Endothelial cell of umbilical vein (primary cell): ENCODE results near the gene CCDC85A. TPM values are rescaled to one million over a fixed set of nuclear protein-coding genes. Genes with fewer than 3 reads are reported as not detected.

ENCODE experiments used
- BruUV-seq: library from RNA; stranded (reverse); fragments of 400-500 nt; replicated peaks from 2 replicates; lab custom pipeline; 2021; lab: Mats Ljungman, UMichigan
- CTCF ChIA-PET: fragments of 300-600, 350-600 bp; sonication (Branson Sonifier 250); formaldehyde crosslinking; loops from one replicate; lab custom pipeline; 2021; ENCODE audit warnings: antibody characterized with exemption, inconsistent platforms; lab: Charles Lee
- POLR2A ChIA-PET: fragments of 300-600, 350-600 bp; sonication (Branson Sonifier 250); formaldehyde crosslinking; loops from one replicate; lab custom pipeline; 2021; ENCODE audit warnings: antibody characterized with exemption, inconsistent platforms; lab: Charles Lee
- DNase-seq: peaks from one replicate; pipeline ENCODE4 v3.0.0-alpha.2; 2011; ENCODE audit warnings: low read depth, low spot score
- FAIRE-seq: peaks from 2 replicates; lab custom pipeline; 2011; peaks lifted over from hg19 to GRCh38; lab: Jason Lieb, UNC
- H2AFZ ChIP-seq: 2 replicates; pipeline ENCODE4 v1.6.0; 2012; ENCODE audit warnings: low read depth, low read length, control low read depth, inconsistent platforms
- H3K27ac ChIP-seq: 2 replicates; pipeline ENCODE4 v1.5.1; 2011; ENCODE audit warnings: low read depth, mild to moderate bottlenecking, control low read depth, low read length, moderate library complexity; ENCODE audit not compliant: insufficient read depth
- H3K27me3 ChIP-seq, 2 experiments: 2 replicates each; pipeline versions ENCODE4 v1.6.0 to v1.6.1; 2011; ENCODE audit warnings: low read length in 2 of 2, mixed read lengths in 1 of 2; ENCODE audit not compliant: control insufficient read depth in 2 of 2, insufficient read depth in 2 of 2
- H3K36me3 ChIP-seq, 2 experiments: 2 replicates in 1 of 2; 3 replicates in 1 of 2; pipeline ENCODE4 v1.5.1; 2011; ENCODE audit warnings: low read length in 2 of 2, mild to moderate bottlenecking in 1 of 2, moderate library complexity in 1 of 2; ENCODE audit not compliant: control insufficient read depth in 2 of 2, insufficient read depth in 2 of 2; ENCODE audit errors: extremely low read depth in 1 of 2
- H3K4me1 ChIP-seq: 3 replicates; pipeline ENCODE4 v1.5.1; 2011; ENCODE audit warnings: mild to moderate bottlenecking, low read length; ENCODE audit not compliant: control insufficient read depth, insufficient read depth; ENCODE audit errors: extremely low read depth
- H3K4me2 ChIP-seq: 2 replicates; pipeline ENCODE4 v1.6.1; 2011; ENCODE audit warnings: low read length, control low read depth, mixed read lengths; ENCODE audit not compliant: insufficient read depth
- H3K4me3 ChIP-seq, 3 experiments: fragments of 200-600 bp in 1 of 3; sonication (generic), shearing (Covaris generic) in 1 of 3; replicated peaks in 1 of 3; 2 replicates each; pipeline ENCODE4 v1.5.1; 2011 to 2016; ENCODE audit warnings: control low read depth in 3 of 3, low read length in 3 of 3, mild to moderate bottlenecking in 2 of 3, inconsistent platforms in 1 of 3, low read depth in 1 of 3, moderate library complexity in 1 of 3; ENCODE audit not compliant: insufficient read depth in 1 of 3
- H3K79me2 ChIP-seq: 2 replicates; pipeline ENCODE4 v1.6.0; 2012; ENCODE audit warnings: low read length, inconsistent platforms; ENCODE audit not compliant: control insufficient read depth, insufficient read depth
- H3K9ac ChIP-seq: replicated peaks from 2 replicates; pipeline ENCODE3; 2011; ENCODE audit warnings: low read length, control low read depth; ENCODE audit not compliant: insufficient read depth; ENCODE audit errors: extremely low read depth
- H3K9me1 ChIP-seq: replicated peaks from 3 replicates; pipeline ENCODE4 v1.6.0; 2011; ENCODE audit warnings: mild to moderate bottlenecking, low read length; ENCODE audit not compliant: control insufficient read depth, insufficient read depth; ENCODE audit errors: extremely low read depth
- H3K9me3 ChIP-seq: replicated peaks from 2 replicates; pipeline ENCODE4 v1.5.1; 2012; ENCODE audit warnings: low read length, inconsistent platforms; ENCODE audit not compliant: control insufficient read depth, insufficient read depth
- H4K20me1 ChIP-seq: replicated peaks from 2 replicates; pipeline ENCODE3; 2011; ENCODE audit warnings: mild to moderate bottlenecking, low read length; ENCODE audit not compliant: control insufficient read depth, insufficient read depth; ENCODE audit errors: extremely low read depth
- CTCF ChIP-seq, 2 donors: IDR thresholded peaks; 1 replicate in 1 of 2; 2 replicates in 1 of 2; pipeline ENCODE4 v1.5.1; 2011; ENCODE audit warnings: low read length in 2 of 2, mild to moderate bottlenecking in 2 of 2, moderate library complexity in 2 of 2, control low read depth in 1 of 2, inconsistent platforms in 1 of 2, low read depth in 1 of 2; ENCODE audit not compliant: insufficient read depth in 1 of 2; ENCODE audit errors: extremely low read depth in 1 of 2
- EZH2 ChIP-seq: IDR thresholded peaks from 2 replicates; pipeline ENCODE4 v1.6.1; 2012; ENCODE audit warnings: borderline replicate concordance, low read depth, mild to moderate bottlenecking, moderate library complexity, low read length, inconsistent platforms; ENCODE audit not compliant: severe bottlenecking
- FOS ChIP-seq: IDR thresholded peaks from 2 replicates; pipeline ENCODE4 v1.6.1; 2011; ENCODE audit warnings: mild to moderate bottlenecking, low read length, moderate library complexity, borderline replicate concordance; ENCODE audit not compliant: insufficient read depth
- GATA2 ChIP-seq: IDR thresholded peaks from 2 replicates; pipeline ENCODE4 v1.7.0; 2011; ENCODE audit warnings: low read depth, mild to moderate bottlenecking, moderate library complexity, mixed read lengths, low read length; ENCODE audit not compliant: insufficient read length, insufficient read depth
- JUN ChIP-seq: IDR thresholded peaks from 2 replicates; pipeline ENCODE4 v1.6.1; 2011; ENCODE audit warnings: borderline replicate concordance, low read depth; ENCODE audit not compliant: insufficient read length, insufficient read depth
- MAX ChIP-seq: IDR thresholded peaks from 2 replicates; pipeline ENCODE4 v1.6.1; 2011; ENCODE audit not compliant: insufficient read depth, insufficient read length
- MYC ChIP-seq: IDR thresholded peaks from one replicate; pipeline ENCODE4 v1.6.1; 2011; ENCODE audit warnings: mild to moderate bottlenecking, low read depth, low read length
- POLR2A ChIP-seq: IDR thresholded peaks from 2 replicates; pipeline ENCODE4 v1.6.1; 2012; ENCODE audit warnings: low read depth, mild to moderate bottlenecking, control low read depth, low read length
- POLR2AphosphoS5 ChIP-seq: IDR thresholded peaks from 2 replicates; pipeline ENCODE4 v1.6.1; 2012; ENCODE audit warnings: low read depth, mild to moderate bottlenecking, control low read depth, low read length, moderate library complexity; ENCODE audit not compliant: insufficient read depth
- dilution Hi-C: fragments of 300-500 bp; cut with MboI; formaldehyde crosslinking; loops from one replicate; pipeline ENCODE4 v1.15.0; 2019; ENCODE audit warnings: low sequenced_read_pairs; ENCODE audit not compliant: extremely low pct_ligation_motif_present
- intact Hi-C: fragments of 100-400 bp; cut with micrococcal nuclease; formaldehyde crosslinking; loops from one replicate; pipeline ENCODE4 v1.10.0; 2022
- polyA plus RNA-seq, 4 experiments: library from polyadenylated mRNA; depleted of rRNA in 3 of 4; stranded (reverse) in 3 of 4; unstranded in 1 of 4; fragments of >200 nt; gene quantifications; 2 replicates each; pipeline versions ENCODE4 v1.2.1 to v1.2.3, GENCODE V29; 2011 to 2012; ENCODE audit warnings: missing spikeins in 1 of 4
- total RNA-seq: library from RNA; stranded (reverse); gene quantifications from 2 replicates; pipeline ENCODE4 v1.2.3, GENCODE V29; 2021

CCDC85A gene
- total and polyA plus RNA-seq, 2 donors (not counting 3 experiments of a cell fraction or from before 2014, with no cell fraction given) = 5.1 to 10.4 TPM

GRCh38 chr2:56286936-56287335, 103.1 kb downstream of the CCDC85A start:
- Histone ChIP-seq H3K9me3 (no peaks in the 10 kb centered on the region), H3K36me3 (no peaks in the 10 kb centered on the region), H2AFZ (no peak overlapping the region), H3K4me1 (peaks cover 9% of the 10 kb centered on the region), H3K27ac (no peak overlapping the region), H3K9me1 (no peaks in the 10 kb centered on the region), H3K79me2 (no peaks in the 10 kb centered on the region), H4K20me1 (no peaks in the 10 kb centered on the region), H3K4me3 (no peak overlapping the region), H3K27me3 (no peaks in the 10 kb centered on the region), H3K9ac (no peak overlapping the region), H3K4me2 (no peak overlapping the region)
- DNase-seq (no peak), FAIRE-seq (no peak)
- no peak for TF ChIP-seq POLR2A
- TF ChIP-seq JUN = no peak
- TF ChIP-seq MYC = no peak
- no peak for TF ChIP-seq MAX
- no peak for TF ChIP-seq FOS
- no peak for TF ChIP-seq EZH2
- no peak for TF ChIP-seq GATA2
- no peak for TF ChIP-seq CTCF (IDR thresholded peaks at IDR 0.05; ENCODE audit: extremely low read depth in 1 of 2, insufficient read depth in 1 of 2, low read depth in 1 of 2, low read length in 2 of 2)
- no peak for TF ChIP-seq POLR2AphosphoS5
- CTCF ChIA-PET = no interaction called here
- dilution Hi-C loops (no loop called here), intact Hi-C loops (loop anchor here (5.0 kb wide), 1 partner anchor 100 kb away; no protein-coding TSS in a partner anchor)
- BruUV-seq = no TSS peak
- POLR2A ChIA-PET = no interaction called here
